GM18909 (cell line): Measurements from ENCODE around the gene PAFAH1B2.
"Not testable (repeated sequence)": the region's sequence is repeated elsewhere in the genome, so short reads cannot be mapped to it uniquely, and the experiment has no call there.

Experiments
- ATAC-seq: cut with Tn5 transposase; IDR thresholded peaks from one replicate; pipeline ENCODE4 v1.9.1; 2021; ENCODE audit warnings: mild to moderate bottlenecking; ENCODE audit not compliant: unreplicated experiment, poor library complexity

Gene PAFAH1B2

DNA sequence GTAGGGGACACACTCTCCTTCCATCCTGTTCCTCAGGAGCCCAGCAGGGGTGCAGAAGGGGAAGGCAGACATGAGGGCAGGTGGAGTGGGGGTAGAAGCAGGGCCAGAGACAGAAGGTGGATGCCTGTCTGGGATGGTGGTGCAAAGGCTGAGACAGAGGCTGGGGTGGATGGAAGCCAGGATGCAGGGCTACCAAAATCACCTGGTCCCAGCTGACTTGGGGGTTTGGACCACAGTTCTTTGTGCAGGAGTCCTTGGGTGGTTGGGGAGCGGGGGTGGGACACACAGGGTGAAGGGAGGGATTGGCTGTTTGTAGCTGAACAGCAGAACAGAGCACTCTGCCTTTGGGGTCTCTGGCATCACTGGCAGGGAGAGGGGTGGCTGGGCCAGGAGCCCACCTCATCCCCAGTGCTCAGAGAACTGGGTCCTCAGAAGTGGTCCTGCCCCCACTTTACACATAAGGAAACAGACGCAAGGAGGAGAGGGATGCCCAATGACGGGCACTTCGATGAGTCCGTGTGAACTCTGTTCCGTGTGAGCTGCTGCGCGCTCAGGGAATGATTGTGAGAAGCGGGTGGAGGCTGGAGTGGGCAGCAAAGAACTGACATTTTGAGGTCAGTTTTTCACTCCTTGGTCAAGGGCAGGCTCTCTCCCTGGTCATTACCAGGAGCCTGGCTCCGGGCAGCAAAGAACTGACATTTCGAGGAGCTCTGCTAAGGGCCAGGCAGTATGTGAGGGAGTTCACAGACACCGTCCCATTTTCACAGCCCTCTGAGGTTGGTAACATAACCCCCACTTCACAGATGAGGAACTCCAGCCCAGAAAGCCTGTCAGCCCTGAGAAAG is 56.9 kb downstream of the PAFAH1B2 start:
- no peak for ATAC-seq

DNA sequence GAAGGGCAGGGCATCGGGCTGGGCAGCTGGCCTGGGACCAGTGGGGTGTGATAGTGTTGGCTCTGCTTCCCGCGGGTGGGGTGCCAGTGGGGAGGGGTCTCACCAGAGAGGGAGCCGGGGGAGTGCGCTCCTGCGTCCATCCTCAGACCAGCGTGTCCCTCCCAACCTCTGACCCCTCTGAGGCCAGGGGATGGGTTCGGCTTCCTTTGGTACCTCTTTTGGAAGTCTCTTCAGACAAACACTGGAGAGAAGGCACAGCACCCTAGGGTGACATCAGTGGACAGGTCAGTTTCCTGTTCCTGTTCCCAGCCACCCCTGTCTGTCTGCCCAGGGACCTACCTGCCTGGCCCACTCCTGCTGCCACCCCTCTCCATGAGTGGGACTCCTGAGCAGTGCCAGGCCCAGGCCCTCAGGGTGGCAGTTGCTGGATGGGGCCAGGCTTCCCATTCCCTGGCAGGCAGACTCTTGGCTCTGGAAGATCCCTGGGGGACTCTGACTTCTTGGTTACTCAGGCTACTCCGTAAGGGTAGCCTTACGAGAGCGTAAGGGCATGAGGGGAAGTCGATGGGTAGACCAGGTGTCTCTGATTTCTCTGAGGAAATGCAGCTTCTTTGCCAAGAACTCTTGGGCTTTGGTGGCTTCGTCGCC is 57.7 kb downstream of the PAFAH1B2 start:
- ATAC-seq = no peak

DNA sequence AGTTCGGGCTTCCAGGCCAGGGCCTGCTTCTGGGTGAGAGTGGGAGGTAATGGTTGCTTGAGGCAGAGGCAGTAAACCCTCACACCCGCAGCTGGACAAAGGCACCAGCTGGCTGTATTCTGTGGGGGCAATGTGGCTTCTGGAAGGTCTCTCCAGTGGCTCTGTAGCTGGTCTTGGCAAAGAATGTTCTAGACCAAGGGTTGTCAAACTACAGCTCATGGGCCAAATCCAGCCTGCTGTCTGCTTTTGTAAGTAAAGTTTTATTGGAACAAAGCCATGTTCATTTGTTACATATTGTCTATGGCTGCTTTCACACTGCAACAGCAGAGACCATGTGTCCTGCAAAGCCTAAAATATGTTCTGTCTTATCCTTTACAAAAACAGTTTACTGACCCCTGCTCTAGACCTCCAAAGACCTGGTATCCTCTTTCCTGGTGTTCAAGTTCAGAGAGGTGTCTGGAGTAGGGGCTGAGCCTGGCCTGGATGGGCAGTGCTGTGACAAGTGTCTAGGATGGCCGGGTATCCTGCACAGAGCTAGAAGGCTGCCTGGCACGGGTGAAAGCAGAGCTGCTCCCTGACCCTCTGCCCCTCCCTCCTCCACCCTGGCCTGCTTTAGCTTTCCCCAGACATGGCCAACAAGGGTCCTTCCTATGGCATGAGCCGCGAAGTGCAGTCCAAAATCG is 58.4 kb downstream of the PAFAH1B2 start:
- no peak for ATAC-seq

DNA sequence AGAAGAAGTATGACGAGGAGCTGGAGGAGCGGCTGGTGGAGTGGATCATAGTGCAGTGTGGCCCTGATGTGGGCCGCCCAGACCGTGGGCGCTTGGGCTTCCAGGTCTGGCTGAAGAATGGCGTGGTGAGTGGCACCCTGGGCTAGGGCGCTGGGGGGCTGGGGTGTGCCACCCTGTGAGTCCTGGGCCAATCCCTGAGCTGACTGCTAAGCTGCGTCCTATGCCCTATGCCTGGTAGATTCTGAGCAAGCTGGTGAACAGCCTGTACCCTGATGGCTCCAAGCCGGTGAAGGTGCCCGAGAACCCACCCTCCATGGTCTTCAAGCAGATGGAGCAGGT is 59.0 kb downstream of the PAFAH1B2 start:
- ATAC-seq = no peak

DNA sequence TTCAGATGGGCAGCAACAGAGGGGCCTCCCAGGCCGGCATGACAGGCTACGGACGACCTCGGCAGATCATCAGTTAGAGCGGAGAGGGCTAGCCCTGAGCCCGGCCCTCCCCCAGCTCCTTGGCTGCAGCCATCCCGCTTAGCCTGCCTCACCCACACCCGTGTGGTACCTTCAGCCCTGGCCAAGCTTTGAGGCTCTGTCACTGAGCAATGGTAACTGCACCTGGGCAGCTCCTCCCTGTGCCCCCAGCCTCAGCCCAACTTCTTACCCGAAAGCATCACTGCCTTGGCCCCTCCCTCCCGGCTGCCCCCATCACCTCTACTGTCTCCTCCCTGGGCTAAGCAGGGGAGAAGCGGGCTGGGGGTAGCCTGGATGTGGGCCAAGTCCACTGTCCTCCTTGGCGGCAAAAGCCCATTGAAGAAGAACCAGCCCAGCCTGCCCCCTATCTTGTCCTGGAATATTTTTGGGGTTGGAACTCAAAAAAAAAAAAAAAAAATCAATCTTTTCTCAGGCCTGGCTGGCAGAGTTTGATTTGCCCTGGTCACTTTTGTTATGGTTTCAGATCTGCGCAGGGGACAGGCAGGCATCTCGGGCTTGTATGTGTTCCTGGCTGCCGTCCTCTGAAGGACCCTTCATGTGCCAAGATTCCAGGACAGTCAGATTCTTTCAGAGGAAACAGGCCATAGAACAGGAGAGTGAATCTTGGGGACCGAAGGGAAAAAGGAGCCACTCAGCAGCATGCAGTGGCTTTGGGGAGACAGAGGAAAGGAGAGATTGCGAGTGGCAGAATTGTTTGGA is 60.4 kb downstream of the PAFAH1B2 start:
- no peak for ATAC-seq

DNA sequence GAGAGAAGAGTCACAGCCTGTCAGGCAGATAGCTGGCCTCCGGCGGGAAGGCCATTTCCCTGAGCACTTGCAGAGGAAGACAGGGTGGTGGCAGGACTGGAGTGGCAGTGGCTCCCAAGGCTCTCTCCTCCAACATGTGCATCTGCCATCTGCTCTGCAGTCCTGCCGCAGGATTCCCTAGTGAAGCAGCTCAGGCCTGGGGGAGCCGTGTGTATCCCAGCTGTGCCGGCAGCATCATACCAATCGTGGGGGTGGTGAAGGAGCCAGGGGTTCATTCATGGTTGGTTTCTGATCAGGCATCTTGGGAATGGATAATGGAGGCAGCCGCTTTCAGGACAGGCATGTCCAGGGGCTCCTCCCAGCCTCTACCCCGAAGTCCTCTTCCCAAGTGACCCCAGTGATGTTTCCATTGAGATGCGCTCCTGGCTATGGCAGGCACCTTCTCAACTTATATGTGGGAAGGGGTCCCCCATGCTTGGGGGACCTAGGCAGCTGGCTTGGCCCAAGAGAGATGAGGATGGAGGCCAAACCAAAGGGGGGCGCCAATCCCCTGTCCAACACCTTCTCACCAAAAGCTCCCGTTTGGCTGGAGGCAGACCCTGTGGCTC is 61.2 kb downstream of the PAFAH1B2 start:
- ATAC-seq = no peak

DNA sequence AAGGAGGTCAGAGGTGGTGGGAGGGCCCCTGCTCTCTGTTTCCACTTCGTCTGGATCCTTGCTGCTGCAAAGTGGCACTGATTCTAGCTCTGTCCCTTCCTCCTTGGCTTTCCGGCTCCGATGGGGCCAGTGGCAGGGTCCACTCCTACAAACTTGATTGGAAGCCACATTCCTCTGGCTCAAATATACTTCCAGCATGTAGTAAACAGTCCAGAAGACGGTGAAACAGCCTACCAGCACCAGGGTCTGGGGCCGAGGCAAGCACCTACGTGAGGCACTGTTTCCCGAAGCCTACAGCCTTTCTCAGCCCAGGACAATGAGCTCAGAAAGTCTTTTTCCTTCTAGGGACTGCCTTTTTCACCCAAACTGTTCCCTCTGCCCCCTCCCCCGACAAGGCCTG is 62.0 kb downstream of the PAFAH1B2 start:
- ATAC-seq = not testable (repeated sequence)

DNA sequence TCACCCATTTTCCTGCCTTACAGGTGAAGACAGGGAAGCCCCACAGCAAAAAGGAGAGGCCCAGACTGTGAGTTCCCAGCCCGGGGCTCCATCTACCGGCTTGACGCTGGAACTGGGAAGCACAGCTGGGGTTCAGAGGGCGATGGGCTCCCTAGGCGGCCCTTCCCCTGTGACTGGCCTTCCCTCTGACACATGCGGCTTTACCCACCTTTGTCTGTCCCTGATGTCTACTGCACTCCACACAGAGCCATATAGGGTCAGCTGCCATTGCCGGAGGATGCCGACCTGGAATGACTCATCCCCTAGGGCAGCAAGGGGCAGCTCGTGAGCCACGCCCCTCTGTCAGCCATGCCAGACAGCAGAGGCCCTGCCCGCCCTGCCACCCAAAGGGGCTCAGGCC is 62.8 kb downstream of the PAFAH1B2 start:
- not testable (repeated sequence) for ATAC-seq

DNA sequence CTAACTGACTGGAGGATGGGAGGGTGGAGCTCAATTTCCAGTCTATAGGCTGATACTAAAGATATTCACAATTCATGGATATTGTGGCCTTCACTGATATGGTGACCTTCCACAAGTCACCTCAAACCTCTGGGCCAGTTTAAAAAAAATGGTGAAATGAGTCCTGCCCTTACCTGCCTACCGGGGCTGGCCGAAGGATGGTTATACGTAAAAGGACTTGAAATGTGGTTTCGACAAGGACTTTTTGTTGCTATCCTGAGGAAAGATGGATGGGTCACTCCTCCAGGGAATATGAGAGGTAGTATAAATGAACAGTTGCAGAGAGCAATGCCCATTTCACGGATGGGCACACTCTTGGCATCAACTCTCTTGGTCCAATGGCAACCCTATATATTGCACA is 63.4 kb downstream of the PAFAH1B2 start:
- ATAC-seq = not testable (repeated sequence)

DNA sequence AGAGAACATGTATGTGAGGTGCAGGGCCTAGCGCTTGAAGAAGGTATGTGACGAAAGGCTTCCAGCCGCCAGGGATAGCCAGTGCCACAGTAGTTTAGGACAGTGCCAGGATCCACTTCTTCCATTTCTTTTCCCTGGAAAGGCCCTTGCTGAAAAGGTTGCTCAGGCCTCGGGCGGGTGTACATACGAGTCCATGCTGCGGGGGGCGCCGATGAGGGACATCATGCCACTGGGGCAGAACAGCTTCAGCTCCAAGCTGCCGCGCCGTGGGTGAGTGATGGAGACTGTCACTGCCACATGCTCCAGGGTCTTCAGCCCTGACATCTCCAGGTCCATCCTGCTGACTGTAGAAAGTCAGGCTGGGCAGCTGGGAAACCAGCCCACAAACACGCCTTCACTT is 64.6 kb downstream of the PAFAH1B2 start:
- not testable (repeated sequence) for ATAC-seq

DNA sequence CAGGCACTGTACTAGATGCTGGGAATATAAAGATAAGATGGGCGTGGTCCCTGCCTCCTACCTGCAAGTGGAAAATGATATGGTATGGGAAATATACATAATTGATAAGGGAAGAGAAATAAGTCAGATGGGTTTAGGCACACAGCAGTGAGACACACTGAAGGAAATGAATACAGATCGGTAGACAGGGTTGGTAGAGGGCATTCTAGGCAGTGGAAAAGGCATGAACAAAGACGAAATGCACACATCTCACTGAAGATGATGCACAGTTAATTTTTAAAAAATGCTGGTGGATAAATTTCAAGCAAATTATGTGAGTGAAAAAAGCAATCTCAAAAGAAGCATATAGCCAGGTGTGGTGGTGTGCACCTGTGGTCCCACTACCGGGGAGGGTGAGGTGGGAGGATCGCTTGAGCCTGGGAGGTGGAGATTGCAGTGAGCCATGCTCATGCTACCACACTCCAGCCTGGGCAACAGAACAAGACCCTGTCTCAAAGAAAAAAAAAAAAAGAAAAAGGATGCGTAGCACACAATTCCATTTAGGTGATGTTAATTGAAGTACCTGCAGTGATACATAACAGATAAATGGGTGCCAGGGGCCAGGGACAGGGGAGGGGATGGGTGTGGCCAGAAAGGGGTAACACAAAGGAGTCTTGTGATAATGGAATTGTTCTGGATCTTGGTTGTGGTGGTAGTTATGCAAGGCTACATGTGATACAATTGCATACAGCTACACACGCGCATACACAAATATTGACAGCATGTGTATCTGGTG is 65.5 kb downstream of the PAFAH1B2 start:
- ATAC-seq = not testable (repeated sequence)

DNA sequence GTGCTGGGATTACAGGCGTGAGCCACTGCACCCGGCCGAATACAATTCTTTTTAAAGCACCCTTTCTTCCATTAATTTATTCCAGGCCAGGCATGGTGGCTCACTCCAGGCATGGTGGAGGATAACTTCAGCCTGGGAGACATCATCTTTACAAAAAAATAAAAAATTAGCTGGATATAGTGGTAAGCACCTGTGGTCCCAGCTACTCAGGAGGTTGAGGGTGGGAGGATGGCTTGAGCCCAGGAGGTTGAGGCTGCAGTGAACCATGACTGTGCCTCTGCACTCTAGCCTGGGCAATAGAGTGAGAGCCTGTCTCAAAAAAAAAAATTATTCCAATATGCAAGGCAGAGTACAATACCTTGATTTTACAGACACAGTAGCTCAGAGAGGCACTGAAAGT is 66.5 kb downstream of the PAFAH1B2 start:
- ATAC-seq = no peak

DNA sequence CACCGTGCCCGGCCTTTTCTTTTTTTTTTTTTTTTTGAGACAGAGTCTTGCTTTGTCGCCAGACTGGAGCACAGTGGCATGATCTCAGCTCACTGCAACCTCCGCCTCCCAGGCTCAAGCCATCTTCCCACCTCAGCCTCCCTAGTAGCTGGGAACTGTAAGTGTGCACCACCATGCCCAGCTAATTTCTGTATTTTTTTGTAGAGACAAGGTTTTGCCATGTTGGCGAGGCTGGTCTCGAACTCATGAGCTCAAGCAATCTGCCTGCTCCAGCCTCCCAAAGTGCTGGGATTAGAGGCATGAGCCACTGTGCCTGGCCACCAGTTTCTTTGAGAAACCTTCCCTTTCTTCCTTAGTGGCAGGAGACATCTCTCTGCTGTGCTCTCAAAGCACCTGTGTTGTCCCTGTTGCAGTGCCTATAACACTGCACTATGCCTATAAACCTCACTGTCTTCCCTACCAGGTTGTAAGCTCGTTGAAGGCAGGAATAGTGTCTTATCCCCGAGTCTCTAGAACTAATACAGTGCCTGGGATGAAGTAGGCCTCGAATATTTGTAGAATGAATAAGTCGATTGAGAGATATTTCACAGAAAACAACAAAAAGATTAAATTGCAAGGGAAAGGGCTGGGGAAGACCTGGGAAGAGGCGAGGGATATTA is 68.7 kb downstream of the PAFAH1B2 start:
- ATAC-seq = no peak

DNA sequence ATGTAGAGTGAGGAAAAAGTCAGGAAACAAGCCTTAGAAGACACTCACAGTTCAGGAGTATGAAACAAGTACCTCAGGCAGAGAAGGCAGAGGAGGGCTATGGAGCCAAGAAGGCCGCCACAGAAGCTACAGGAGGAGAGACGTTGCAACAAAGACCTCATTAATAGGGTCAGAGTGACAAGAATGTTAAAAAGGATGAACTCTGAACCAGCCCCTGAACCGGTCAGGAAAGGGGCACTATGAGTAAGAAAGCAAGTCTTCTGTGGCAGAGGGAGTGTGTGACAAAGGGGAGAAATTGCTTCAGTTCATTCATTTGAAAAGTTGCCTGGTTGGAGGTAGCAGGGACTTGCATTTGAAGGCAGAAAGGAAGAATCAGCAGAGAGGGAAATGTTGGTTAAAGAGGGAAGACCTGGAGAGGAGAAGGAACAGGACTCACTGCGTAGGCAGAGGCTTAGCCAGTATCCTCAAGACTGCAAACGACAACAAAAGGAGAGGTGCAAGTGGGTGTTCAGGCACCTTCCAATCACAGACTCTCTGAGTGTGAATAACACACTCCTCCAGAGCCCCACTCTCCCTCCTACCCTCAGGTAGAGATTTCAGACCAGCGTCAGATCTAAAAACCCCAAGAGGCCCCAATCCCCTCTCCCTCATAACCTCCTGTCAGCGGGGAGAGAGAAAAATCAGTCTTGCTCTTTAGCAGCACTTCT is 70.5 kb downstream of the PAFAH1B2 start:
- ATAC-seq = no peak

DNA sequence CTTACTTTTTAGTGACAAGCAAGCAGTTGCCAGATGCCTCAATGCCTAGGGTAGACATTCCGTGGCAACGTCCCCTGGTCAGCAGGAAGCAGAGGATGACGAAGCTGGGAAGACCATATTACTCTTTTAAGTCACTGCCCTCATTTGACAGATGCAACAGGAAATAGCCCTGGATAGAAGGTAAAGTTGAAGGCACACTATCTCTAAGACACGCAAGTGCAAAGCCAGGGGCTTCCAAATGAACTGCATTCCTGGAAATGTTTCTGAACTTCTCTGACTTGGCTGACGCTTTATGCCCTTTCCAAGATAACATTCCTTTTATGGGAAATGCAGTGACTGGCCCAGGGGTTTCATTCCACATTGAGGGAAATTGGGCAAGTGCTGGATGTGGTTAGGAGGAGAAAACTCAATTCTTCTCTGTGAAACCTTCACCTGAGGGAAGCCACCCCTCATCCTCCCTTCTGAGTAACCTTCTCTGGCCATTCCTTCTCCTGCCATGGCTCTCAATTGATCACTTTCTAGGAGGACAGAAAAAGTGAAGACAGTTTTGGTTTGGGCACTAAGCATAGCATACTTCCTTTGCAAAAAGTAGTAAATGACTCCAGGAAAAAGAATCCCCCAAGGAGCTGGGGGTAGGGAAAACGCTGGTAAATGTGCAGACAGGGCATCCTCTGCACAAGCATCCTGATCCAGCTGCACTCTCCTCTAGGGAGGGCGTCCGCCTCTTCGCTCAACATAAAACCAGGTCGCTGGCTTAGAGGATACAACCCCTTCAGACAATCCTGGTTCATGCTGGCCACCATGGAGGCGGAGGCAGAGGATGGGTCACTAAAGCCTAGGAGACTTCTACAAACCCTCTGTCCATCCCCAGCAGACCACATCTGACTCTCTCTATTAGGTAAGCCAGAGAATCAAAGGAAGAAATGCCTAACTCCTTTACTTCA is 73.3 kb downstream of the PAFAH1B2 start:
- ATAC-seq = no peak

DNA sequence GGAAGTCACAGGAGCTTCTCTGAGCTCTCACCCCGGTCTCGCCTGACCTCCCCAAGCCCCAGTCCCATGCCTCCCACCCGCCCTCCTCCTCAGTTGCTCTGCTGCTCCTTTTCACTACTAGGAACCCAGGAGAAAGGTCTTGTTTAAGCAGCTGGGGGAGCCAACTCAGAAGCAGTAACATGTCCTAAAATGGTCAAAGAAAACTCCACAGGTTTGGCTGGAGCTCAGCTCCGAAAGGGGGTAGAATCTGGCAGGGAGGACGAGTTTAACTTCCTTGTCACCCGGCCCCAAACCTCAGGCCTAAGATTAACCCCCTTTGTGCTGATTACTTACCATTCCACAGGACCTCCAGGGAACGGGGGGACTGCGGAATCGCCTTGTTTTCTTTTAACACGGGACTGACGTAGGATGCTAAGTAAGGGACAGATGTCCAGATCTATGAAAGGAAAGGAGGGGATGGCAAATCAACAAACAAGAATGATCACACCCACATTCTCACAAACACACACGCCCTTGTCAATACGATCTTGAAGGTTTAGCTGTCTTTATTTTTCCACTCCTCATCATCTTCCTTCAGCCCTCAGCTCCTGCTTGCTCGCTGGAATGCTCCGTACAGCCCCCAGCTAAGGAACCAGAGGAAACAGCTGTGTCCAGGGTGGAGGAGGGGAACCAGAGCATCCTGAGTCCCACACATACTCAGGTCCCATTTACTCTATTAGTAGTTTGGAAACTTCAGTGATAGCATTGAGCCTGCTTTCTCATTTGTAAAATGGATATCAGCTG is 74.2 kb downstream of the PAFAH1B2 start:
- no peak for ATAC-seq

DNA sequence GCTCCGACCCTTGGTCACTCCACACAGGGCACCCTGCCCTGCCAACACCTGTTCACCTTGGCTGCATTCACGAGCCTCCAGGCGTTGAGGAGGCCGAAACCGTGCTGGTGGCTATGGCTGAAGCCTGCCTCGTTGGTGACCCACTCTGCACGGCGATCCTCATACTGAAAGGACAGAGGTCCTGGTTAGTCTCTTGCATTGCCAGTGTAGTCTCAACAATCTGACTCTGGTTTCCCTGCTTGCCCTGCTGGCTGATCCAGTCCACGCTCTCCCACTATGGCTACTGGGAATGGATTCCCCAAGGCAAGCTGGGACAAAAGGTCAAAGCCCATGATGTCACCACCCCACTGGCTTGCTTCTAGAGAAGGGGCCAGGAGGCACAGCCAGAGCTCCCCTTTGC is 74.9 kb downstream of the PAFAH1B2 start:
- no peak for ATAC-seq
